ENCODE data around the gene VAV2.
"Not testable (repeated sequence)": the region's sequence is repeated elsewhere in the genome, so short reads cannot be mapped to it uniquely, and the experiment has no call there.

The VAV2 gene

DNA sequence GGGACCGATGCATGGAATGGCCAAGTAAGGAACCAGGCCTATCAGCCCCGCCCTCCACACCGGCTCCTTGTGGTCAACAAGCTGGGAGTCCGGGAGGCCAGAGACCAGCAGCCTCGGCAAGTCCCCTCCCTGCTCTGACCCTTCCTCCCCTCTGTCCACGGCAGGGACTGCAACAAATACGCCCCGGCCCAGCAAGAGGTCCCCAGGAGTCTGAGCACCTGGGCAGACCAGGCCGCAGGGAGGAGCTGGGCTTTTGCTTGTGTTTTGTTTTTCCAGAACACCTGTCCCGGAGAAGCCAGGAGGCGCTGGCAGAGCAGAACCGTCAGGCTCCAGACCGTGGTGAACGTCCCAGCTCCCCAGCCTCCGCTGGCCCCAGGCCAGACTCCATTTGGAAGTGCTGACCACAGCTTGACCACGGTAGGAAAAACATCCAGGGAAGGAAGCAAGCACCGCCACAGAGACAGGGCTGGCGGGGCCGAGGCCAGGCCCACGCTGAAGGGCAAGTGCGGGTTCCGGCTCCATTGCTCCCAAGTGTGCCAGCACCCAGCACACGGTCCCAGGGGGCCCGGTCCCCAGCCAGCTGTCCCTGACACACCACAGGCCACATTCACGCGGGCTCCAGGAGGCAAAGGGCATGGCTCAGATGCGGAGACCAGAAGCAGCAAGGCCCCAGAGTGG, 56.7 kb downstream of the VAV2 start:
- no peak for DNase-seq (ENCODE audit: low read depth)

GRCh38 chr9:133934482-133935232, 57.5 kb downstream of the VAV2 start:
- no peak for DNase-seq (ENCODE audit: low read depth)

DNA sequence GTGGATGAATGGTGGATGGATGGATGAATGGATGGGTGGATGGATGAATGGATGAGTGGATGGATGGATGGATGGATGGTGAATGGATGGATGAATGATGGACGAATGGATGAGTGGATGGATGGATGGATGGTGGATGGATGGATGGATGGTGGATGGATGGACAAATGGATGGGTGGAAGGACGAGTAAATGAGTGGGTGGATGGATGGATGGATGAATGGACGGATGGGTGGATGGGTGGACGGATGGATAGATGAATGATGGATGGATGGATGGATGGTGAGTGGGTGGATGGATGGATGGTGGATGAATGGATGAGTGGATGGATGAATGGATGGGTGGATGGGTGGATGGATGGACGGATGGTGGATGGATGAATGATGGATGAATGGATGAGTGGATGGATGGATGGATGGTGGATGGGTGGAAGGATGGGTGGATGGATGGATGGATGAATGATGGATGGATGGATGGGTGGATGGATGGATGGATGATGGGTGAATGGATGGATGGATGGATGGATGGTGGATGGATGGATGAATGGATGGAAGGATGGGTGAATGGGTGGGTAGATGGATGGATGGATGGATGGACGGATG, 58.6 kb downstream of the VAV2 start:
- DNase-seq (ENCODE audit: low read depth) = no peak

DNA sequence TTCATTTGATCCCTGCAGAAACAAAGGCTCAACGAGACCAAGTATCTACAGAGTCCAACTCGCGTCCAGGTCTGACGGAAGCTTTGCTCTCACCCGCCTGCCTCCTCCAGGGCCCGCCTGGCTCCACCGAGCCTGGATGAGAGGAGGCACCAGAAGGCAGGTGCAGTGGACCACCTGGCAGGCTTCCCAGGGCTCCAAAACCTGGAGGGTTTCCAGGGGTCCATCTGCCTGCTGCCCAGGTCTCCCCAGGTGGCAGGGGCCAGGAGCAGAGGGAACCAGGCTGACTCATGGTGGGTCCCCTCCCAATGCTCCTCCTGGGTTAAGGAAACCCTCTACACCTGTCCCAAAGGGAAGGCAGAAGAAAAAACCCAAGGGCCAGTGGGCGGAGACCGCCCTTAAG, 59.5 kb downstream of the VAV2 start:
- no peak for DNase-seq (ENCODE audit: low read depth)

- DNase-seq (ENCODE audit: low read depth) = no peak
These were observed 59.9 kb downstream of the VAV2 start for GRCh38 chr9:133932181-133932580.

GRCh38 chr9:133930682-133931485, 61.2 kb downstream of the VAV2 start:
- DNase-seq (ENCODE audit: low read depth) = no peak

DNA sequence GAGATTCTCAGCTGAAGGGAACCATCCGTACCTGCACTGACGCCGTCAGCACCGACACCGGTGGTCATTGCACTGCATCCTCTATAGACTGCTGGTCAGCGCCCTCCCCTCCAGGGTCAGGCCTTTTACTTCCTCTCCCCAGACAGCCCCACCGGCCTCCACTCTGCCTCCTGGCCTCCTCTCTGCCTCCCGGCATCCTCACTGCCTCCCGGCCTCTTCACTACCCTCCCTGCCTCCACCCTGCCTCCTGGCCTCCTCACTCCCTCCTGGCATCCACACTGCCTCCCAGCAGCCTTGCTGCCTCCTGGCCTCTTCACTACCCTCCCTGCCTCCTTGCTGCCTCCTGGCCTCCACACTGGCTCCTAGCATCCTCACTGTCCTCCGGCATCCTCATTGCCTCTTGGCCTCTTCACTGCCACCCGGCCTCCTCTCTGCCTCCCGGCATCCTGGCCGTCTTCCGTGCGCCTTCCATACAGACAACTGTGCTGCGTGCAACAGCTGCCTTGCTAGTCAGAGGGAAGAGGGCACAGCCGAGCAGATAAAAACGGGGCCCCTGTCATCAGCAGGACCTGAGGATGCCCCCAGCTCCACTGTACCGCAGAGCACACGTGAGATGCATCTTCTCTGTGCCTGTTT, 62.0 kb downstream of the VAV2 start:
- DNase-seq (ENCODE audit: low read depth) = no peak

GRCh38 chr9:133929599-133929998, 62.5 kb downstream of the VAV2 start:
- DNase-seq (ENCODE audit: low read depth) = no peak

GRCh38 chr9:133928248-133928764, 63.8 kb downstream of the VAV2 start:
- no peak for DNase-seq (ENCODE audit: low read depth)

GRCh38 chr9:133927041-133927440, 65.1 kb downstream of the VAV2 start:
- no peak for DNase-seq (ENCODE audit: low read depth)

- no peak for DNase-seq (ENCODE audit: low read depth)
These were observed 65.8 kb downstream of the VAV2 start for GRCh38 chr9:133926165-133926856.

DNA sequence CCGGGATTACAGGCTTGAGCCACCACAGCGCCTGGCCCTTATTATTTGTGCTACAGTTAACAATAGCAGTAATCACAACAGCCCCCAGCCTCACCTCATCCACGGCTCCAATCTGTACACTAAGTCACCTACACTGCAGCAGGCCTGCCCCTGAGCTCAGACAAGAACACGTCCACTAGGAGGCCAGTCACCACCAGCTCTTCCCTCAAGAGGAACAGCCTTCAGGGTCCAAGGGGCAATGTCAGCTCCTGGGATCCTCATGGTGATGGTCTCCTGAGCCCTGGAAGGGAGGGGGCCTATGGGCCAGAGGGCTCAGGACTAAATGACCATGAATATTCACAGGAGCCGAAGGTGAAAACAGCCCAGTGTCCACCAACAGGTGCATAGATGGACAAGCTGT, 67.7 kb downstream of the VAV2 start:
- no peak for DNase-seq (ENCODE audit: low read depth)

DNA sequence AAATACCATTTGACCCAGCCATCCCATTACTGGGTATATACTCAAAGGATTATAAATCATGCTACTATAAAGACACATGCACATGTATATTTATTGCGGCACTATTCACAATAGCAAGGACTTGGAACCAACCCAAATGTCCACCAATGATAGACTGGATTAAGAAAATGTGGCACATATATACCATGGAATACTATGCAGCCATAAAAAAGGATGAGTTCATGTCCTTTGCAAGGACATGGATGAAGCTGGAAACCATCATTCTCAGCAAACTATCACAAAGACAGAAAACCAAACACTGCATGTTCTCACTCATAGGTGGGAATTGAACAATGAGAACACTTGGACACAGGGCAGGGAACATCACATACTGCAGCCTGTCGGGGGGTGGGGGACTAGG, 68.5 kb downstream of the VAV2 start:
- not testable (repeated sequence) for DNase-seq (ENCODE audit: low read depth)

DNA sequence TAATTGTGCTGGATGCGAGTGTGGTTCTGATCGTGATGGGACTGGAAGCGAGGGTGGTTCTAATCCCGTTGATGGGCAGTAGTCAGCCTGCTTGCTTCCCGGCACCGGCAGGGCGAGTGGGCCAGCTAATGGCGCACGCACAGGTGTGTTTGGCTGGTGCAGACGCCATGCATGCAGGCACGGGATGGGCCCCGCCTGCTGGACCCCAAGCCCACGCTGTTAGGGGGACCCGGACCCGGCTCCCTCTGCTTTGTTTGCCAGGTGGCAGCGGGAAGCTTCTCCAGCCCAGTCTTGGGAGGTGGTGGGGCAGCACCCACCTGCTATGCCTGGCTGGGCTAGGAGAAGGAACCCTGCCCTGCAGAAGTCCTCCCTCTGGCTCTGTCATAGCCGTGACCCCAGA, 70.3 kb downstream of the VAV2 start:
- DNase-seq (ENCODE audit: low read depth) = no peak

GRCh38 chr9:133920471-133920870, 71.7 kb downstream of the VAV2 start:
- DNase-seq (ENCODE audit: low read depth) = no peak

- DNase-seq (ENCODE audit: low read depth) = no peak
These were observed 72.6 kb downstream of the VAV2 start for GRCh38 chr9:133919253-133920115.

- no peak for DNase-seq (ENCODE audit: low read depth)
These were observed 73.9 kb downstream of the VAV2 start for GRCh38 chr9:133918111-133918813.

- no peak for DNase-seq (ENCODE audit: low read depth)
These were observed 74.7 kb downstream of the VAV2 start for GRCh38 chr9:133917375-133917774.

GRCh38 chr9:133916159-133916541, 76.0 kb downstream of the VAV2 start:
- no peak for DNase-seq (ENCODE audit: low read depth)

Measured in activated T-helper 1 cell treated with Interleukin-2 at 50 U/mL for 16 hours (primary cell).